MM.1S (cell line): ENCODE measurements around the gene C15orf39.

Experiments used
- EZH2 ChIP-seq: fragments of 300-600 bp; sonication (generic); optimal IDR thresholded peaks from 2 replicates; pipeline ENCODE3; 2017; ENCODE audit warnings: low read depth, mild to moderate bottlenecking, antibody characterized with exemption, low read length, mixed read lengths
- EZH2phosphoT487 ChIP-seq: fragments of 300-600 bp; sonication (generic); IDR thresholded peaks from 2 replicates; pipeline ENCODE4 v1.6.1; 2018; ENCODE audit warnings: antibody characterized with exemption, low read length
- TF ChIP-seq, protein P1 (sequence below): fragments of 300-600 bp; sonication (generic); IDR thresholded peaks from 2 replicates; pipeline ENCODE4 v1.5.1; 2016; ENCODE audit warnings: antibody characterized with exemption, low read length, mixed read lengths

DNA sequence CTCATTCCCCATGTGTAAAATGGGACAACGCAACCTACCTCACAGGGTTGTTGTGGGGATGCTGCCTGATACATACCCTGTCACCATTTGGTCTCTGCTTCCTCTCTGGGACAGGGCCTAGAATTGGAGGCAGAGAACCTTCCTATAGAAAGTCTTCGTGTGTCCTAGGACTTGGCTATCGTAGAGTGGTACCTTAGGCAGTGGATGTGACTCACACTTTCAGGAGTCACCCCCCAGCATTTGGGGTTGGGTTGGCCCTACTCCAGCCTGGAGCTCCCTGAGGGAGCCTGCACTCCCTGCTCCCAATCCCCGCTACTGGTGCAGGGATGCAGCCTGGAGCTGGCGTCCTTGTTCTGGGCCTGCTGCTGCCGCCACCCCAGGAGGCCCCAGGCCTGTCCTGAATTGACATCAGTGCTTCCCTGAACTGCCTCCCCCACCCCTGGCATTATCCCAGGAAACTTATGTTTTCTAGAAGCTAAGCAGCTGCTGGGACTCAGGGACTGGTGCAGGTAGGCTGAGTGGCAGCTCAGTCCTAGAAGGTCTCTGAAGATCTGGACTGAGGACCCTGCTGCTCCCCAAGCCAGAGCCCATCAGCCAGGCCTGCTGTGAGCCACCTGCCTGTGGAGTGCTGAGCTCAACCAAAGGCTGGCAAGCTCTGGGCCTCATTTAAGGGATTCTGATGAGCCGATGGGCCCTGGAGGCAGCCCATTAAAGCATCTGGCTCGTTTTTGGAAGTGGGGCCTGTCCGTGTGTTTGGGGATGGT is 9.9 kb downstream of the C15orf39 start:
- TF ChIP-seq EZH2 (no peak), EZH2phosphoT487 (no peak)
- TF ChIP-seq, protein P1, sequence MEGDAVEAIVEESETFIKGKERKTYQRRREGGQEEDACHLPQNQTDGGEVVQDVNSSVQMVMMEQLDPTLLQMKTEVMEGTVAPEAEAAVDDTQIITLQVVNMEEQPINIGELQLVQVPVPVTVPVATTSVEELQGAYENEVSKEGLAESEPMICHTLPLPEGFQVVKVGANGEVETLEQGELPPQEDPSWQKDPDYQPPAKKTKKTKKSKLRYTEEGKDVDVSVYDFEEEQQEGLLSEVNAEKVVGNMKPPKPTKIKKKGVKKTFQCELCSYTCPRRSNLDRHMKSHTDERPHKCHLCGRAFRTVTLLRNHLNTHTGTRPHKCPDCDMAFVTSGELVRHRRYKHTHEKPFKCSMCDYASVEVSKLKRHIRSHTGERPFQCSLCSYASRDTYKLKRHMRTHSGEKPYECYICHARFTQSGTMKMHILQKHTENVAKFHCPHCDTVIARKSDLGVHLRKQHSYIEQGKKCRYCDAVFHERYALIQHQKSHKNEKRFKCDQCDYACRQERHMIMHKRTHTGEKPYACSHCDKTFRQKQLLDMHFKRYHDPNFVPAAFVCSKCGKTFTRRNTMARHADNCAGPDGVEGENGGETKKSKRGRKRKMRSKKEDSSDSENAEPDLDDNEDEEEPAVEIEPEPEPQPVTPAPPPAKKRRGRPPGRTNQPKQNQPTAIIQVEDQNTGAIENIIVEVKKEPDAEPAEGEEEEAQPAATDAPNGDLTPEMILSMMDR = no peak
